ENCODE measurements around the gene ZNF557. TPM values are rescaled to one million over a fixed set of nuclear protein-coding genes. Genes with fewer than 3 reads are reported as not detected.
A peak's percentile ranks its signal among the peaks of the same experiment; 100 is the strongest.

The ZNF557 gene
- total and polyA plus RNA-seq, 7 donors = 2.3 to 10.0 (median 6.9) TPM

DNA sequence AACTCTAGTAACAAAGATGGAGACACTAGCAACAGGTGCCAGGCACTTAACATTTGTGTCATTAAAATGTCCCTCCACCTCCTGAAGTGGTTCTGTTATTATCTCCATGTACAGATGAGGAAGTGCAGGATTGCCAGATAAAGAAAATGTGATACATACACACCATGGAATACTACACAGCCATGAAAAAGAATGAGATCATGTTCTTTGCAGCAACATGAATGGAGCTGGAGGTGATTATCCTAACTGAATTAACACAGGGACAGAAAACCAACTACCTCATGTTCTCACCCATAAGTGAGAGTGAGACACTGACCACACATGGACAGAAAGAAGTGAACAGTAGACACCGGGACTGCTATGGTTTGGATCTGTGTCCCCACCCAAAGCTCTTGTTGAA lies 60.5 kb downstream of the ZNF557 start:
- no peak for TF ChIP-seq POLR2AphosphoS5 (IDR thresholded peaks at IDR 0.05)
- TF ChIP-seq EP300 (IDR thresholded peaks at IDR 0.05) = no peak
- TF ChIP-seq POLR2A (IDR thresholded peaks at IDR 0.05) = no peak
- TF ChIP-seq, protein P1, sequence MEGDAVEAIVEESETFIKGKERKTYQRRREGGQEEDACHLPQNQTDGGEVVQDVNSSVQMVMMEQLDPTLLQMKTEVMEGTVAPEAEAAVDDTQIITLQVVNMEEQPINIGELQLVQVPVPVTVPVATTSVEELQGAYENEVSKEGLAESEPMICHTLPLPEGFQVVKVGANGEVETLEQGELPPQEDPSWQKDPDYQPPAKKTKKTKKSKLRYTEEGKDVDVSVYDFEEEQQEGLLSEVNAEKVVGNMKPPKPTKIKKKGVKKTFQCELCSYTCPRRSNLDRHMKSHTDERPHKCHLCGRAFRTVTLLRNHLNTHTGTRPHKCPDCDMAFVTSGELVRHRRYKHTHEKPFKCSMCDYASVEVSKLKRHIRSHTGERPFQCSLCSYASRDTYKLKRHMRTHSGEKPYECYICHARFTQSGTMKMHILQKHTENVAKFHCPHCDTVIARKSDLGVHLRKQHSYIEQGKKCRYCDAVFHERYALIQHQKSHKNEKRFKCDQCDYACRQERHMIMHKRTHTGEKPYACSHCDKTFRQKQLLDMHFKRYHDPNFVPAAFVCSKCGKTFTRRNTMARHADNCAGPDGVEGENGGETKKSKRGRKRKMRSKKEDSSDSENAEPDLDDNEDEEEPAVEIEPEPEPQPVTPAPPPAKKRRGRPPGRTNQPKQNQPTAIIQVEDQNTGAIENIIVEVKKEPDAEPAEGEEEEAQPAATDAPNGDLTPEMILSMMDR (IDR thresholded peaks at IDR 0.05) = no peak
- DNase-seq = peak; percentile 7
- peaks cover 47 to 74% (median 60%) of the 10 kb centered on the region in 4 donors for H3K36me3 ChIP-seq
- no peak overlapping the region for H3K4me3 ChIP-seq
- H3K27me3 ChIP-seq = no peaks in the 10 kb centered on the region
- intact Hi-C loops (cut with DNase I) = no loop called here
- no peak overlapping the region for H3K27ac ChIP-seq
- peaks cover 6 to 11% (median 11%) of the 10 kb centered on the region in 4 donors for H3K9me3 ChIP-seq
- 97 to 100% methylated on average over 1 of the region's 1 CpG for WGBS, 2 donors
- peaks cover 0 to 8% (median 0%) of the 10 kb centered on the region in 4 donors for H3K4me1 ChIP-seq

DNA sequence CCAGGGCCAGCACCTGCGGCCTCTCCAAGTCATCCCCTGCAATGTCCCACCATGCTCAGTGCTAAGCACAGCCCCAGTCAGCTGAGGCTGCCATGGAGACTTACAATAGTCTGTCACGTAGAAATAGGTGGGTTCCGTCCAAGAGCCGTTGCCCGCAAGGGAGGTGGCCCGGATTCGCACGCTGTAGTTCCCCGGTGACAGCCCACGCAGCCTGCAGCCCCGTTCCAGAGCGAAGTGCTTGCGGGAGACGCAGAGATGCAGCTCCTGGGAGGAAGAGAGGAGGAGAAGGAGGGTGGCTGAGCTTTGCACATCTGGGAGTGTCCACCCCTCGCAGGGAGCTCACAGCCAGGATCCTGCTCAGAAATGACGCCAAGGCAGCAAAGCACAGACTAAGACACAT lies 62.6 kb downstream of the ZNF557 start:
- Histone ChIP-seq H3K4me1 (peaks cover 0 to 8% (median 0%) of the 10 kb centered on the region in 4 donors), H3K9me3 (peaks cover 0 to under 1% (median 0%) of the 10 kb centered on the region in 4 donors), H3K4me3 (no peak overlapping the region), H3K27me3 (no peaks in the 10 kb centered on the region), H3K36me3 (peaks cover 27 to 67% (median 40%) of the 10 kb centered on the region in 4 donors), H3K27ac (no peak overlapping the region)
- DNase-seq = peak; percentile 40
- intact Hi-C loops (cut with DNase I) = no loop called here
- 97 to 98% methylated on average over 16 of the region's 16 CpGs for WGBS, 2 donors
- TF ChIP-seq POLR2AphosphoS5 (IDR thresholded peaks at IDR 0.05) = no peak
- TF ChIP-seq, protein P1 (IDR thresholded peaks at IDR 0.05) = no peak
- TF ChIP-seq EP300 (IDR thresholded peaks at IDR 0.05) = no peak
- TF ChIP-seq POLR2A (IDR thresholded peaks at IDR 0.05) = no peak

DNA sequence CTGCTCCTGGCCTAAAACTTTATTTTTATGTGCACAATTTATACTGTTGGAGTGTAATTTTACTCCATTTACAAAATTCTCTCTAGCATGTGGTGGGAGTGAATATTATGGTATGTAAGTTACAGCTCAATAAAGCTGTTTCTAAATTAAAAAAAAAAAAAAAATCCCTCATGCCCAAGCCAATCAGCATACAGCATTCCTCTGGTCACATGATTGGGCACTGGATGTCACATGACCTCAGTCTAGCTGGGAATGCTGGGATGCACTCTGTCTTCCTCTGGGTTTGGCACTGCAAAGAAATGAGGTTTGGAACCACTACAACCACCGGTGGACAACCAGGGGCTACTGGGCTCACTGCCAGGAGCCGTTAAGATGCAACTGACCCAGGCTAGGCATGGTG lies 67.6 kb downstream of the ZNF557 start:
- H3K27ac ChIP-seq = no peak overlapping the region
- H3K4me3 ChIP-seq = no peak overlapping the region
- H3K27me3 ChIP-seq = no peaks in the 10 kb centered on the region
- H3K9me3 ChIP-seq = no peaks in the 10 kb centered on the region
- H3K36me3 ChIP-seq = peaks cover 19 to 59% (median 30%) of the 10 kb centered on the region in 4 donors
- H3K4me1 ChIP-seq = peaks cover 0 to 8% (median 0%) of the 10 kb centered on the region in 4 donors
- WGBS, 2 donors = 36 to 57% methylated on average over 2 of the region's 2 CpGs
- TF ChIP-seq EP300 (IDR thresholded peaks at IDR 0.05) (no peak), POLR2A (IDR thresholded peaks at IDR 0.05) (no peak), POLR2AphosphoS5 (IDR thresholded peaks at IDR 0.05) (no peak)
- TF ChIP-seq, protein P1 (IDR thresholded peaks at IDR 0.05) = no peak
- DNase-seq = peak; percentile 51
- intact Hi-C loops (cut with DNase I) = no loop called here

Other genes starting within 250 kb of the ZNF557 start
- gene ADGRE1, start 182.1 kb upstream of the ZNF557 start, total RNA-seq = under 1 TPM in 1 of 4 donors, not detected in 3; 0.28 TPM
- gene ADGRE1, start 182.1 kb upstream of the ZNF557 start, polyA plus RNA-seq = 1 to 10 TPM in 2 of 3 donors, under 1 TPM in 1; 0.61 to 1.8 (median 1.2) TPM
- not detected for gene MBD3L2B, start 48.3 kb upstream of the ZNF557 start, total RNA-seq
- gene MBD3L2B, start 48.3 kb upstream of the ZNF557 start, polyA plus RNA-seq = not detected
- gene MBD3L5, start 39.1 kb upstream of the ZNF557 start, total RNA-seq = not detected
- gene MBD3L5, start 39.1 kb upstream of the ZNF557 start, polyA plus RNA-seq = not detected
- gene MBD3L4, start 29.5 kb upstream of the ZNF557 start, total RNA-seq = not detected
- gene MBD3L4, start 29.5 kb upstream of the ZNF557 start, polyA plus RNA-seq = not detected
- not detected for gene MBD3L2, start 20.4 kb upstream of the ZNF557 start, total RNA-seq
- not detected for gene MBD3L2, start 20.4 kb upstream of the ZNF557 start, polyA plus RNA-seq
- gene MBD3L3, start 11.0 kb upstream of the ZNF557 start, total RNA-seq = not detected
- not detected for gene MBD3L3, start 11.0 kb upstream of the ZNF557 start, polyA plus RNA-seq
- gene INSR, start 224.7 kb downstream of the ZNF557 start, total RNA-seq = 10 to 100 TPM; 67.1 to 83.1 (median 80.6) TPM
- gene INSR, start 224.7 kb downstream of the ZNF557 start, polyA plus RNA-seq = 10 to 100 TPM in 1 of 3 donors, 1 to 10 TPM in 2; 3.0 to 18.8 (median 3.2) TPM

Data from sigmoid colon (tissue), 7 donors.